Sigmoid colon (tissue), 3 donors: ENCODE results near the gene ZNF544.

Experiments used
- POLR2A ChIP-seq, 2 donors: fragments of 450-650 bp; IDR thresholded peaks; one replicate each; pipeline ENCODE4 v1.6.1; 2016; ENCODE audit warnings: antibody characterized with exemption in 2 of 2, mild to moderate bottlenecking in 2 of 2, moderate library complexity in 2 of 2
- TF ChIP-seq, protein P1 (sequence below), 4 experiments: fragments of 450-650 bp in 3 of 4; fragments of 200-600 bp in 1 of 4; IDR thresholded peaks; one replicate each; pipeline ENCODE4 v1.5.1; 2016 to 2019; ENCODE audit warnings: antibody characterized with exemption in 4 of 4, mild to moderate bottlenecking in 3 of 4, moderate library complexity in 2 of 4

DNA sequence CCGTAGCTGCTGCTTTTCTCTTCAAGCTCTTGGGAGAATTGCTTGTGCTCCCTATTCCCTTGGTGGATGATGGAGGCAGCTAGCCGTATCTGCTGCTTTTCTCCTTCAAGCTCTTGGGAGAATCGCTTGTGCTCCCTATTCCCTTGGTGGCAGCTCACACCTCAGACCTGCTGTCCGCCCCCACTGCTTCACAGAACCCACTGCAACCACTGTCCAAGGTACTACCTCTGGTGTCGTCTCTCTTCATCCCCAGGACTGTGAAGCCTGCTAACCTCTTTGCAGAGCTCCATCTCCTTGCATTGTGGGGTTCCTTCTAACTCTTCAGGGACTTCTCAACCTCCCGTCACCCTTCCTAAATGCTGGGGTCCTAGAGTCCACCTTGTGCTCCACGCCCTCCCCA lies 71.9 kb downstream of the ZNF544 start:
- TF ChIP-seq, protein P1, sequence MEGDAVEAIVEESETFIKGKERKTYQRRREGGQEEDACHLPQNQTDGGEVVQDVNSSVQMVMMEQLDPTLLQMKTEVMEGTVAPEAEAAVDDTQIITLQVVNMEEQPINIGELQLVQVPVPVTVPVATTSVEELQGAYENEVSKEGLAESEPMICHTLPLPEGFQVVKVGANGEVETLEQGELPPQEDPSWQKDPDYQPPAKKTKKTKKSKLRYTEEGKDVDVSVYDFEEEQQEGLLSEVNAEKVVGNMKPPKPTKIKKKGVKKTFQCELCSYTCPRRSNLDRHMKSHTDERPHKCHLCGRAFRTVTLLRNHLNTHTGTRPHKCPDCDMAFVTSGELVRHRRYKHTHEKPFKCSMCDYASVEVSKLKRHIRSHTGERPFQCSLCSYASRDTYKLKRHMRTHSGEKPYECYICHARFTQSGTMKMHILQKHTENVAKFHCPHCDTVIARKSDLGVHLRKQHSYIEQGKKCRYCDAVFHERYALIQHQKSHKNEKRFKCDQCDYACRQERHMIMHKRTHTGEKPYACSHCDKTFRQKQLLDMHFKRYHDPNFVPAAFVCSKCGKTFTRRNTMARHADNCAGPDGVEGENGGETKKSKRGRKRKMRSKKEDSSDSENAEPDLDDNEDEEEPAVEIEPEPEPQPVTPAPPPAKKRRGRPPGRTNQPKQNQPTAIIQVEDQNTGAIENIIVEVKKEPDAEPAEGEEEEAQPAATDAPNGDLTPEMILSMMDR (IDR thresholded peaks at IDR 0.05): no peak
- TF ChIP-seq POLR2A (IDR thresholded peaks at IDR 0.05): no peak
